GM13976 (cell line): Measurements from ENCODE around the gene AIFM3.

Experiments used
- DNase-seq: peaks from one replicate; pipeline ENCODE4 v3.0.0; 2012; ENCODE audit warnings: low spot score
- in situ Hi-C: fragments of 300-500 bp; cut with MboI; formaldehyde crosslinking; loops from one replicate; pipeline ENCODE4 v1.12.0; 2022; ENCODE audit warnings: low sequenced_read_pairs, mixed read lengths, inconsistent platforms; ENCODE audit not compliant: unreplicated experiment
- TF ChIP-seq, protein P1 (sequence below): IDR thresholded peaks from 2 replicates; pipeline ENCODE4 v1.5.1; 2012; ENCODE audit warnings: borderline replicate concordance, mild to moderate bottlenecking; ENCODE audit not compliant: insufficient read depth; ENCODE audit errors: extremely low read depth, missing control alignments, control extremely low read depth

Gene AIFM3, protein sequence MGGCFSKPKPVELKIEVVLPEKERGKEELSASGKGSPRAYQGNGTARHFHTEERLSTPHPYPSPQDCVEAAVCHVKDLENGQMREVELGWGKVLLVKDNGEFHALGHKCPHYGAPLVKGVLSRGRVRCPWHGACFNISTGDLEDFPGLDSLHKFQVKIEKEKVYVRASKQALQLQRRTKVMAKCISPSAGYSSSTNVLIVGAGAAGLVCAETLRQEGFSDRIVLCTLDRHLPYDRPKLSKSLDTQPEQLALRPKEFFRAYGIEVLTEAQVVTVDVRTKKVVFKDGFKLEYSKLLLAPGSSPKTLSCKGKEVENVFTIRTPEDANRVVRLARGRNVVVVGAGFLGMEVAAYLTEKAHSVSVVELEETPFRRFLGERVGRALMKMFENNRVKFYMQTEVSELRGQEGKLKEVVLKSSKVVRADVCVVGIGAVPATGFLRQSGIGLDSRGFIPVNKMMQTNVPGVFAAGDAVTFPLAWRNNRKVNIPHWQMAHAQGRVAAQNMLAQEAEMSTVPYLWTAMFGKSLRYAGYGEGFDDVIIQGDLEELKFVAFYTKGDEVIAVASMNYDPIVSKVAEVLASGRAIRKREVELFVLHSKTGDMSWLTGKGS

DNA sequence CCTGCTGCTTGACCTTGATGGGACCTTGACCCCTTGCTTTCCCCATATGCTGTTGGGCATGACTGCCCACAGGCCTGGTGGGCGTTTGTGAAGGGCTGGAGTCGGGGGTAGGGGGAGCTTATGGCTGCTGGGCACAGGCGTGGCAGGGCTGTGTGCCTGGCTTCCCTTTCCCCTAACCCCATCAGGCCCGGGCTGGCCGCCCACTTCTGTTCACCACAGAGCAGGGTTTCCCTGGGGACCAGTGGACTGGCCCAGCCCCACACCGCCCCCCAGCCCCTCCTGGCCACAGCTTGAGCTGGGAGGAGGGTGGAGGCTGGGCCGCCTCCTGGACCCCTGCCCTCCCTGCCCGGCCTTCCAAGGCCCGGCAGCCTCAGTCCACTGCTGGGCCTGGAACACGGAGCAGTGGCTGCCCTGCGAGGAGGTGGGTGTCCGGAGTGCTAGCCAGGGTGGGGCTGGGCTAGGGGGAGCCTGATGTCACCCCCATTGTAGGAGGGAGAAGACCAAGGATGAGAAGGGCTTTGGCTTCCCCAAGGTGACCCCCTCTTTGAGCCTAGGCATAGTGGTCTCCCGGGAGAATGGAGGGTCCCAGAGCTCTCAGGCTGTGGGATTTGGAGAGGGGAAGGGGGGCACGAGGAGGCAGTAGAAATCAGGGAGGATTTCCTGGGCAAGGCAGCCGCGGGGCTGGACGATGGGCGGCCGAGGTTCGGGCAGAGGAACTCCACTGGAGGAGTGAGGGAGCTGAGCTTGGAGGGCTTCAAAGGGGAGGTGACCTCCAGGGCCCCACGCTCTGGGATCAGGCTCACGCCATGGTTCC lies at the start of gene AIFM3:
TSS of gene AIFM3 (plus strand) at position 373 of the 814 bp plus-strand sequence. CDS start 690 bp downstream, outside the sequence.
- TF ChIP-seq, protein P1, sequence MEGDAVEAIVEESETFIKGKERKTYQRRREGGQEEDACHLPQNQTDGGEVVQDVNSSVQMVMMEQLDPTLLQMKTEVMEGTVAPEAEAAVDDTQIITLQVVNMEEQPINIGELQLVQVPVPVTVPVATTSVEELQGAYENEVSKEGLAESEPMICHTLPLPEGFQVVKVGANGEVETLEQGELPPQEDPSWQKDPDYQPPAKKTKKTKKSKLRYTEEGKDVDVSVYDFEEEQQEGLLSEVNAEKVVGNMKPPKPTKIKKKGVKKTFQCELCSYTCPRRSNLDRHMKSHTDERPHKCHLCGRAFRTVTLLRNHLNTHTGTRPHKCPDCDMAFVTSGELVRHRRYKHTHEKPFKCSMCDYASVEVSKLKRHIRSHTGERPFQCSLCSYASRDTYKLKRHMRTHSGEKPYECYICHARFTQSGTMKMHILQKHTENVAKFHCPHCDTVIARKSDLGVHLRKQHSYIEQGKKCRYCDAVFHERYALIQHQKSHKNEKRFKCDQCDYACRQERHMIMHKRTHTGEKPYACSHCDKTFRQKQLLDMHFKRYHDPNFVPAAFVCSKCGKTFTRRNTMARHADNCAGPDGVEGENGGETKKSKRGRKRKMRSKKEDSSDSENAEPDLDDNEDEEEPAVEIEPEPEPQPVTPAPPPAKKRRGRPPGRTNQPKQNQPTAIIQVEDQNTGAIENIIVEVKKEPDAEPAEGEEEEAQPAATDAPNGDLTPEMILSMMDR: no peak
- DNase-seq: no peak
- in situ Hi-C loops: no loop called here

DNA sequence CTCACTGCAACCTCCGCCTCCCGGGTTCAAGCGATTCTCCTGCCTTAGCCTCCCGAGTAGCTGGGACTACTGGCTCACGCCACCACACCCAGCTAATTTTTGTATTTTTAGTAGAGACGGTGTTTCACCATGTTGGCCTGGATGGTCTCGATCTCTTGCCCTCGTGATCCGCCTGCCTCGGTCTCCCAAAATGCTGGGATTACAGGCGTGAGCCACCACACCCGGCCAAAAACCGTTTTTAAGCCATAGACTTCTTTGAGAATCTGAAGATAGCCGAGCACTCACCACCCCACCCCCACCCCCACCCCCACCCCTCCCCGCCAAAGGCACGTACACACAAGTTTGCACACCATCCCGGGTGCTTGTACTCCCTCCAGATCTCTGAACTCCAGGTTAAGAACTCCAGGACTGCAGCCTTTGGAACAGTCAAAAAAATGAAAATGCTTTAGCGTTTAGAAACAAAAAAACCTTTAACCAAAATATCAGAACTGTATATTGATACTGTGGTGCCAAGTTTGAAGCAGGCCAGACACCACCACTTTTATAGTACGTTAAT lies 48.3 kb upstream of the AIFM3 start:
- in situ Hi-C loops: no loop called here
- TF ChIP-seq, protein P1: no peak
- DNase-seq: no peak

DNA sequence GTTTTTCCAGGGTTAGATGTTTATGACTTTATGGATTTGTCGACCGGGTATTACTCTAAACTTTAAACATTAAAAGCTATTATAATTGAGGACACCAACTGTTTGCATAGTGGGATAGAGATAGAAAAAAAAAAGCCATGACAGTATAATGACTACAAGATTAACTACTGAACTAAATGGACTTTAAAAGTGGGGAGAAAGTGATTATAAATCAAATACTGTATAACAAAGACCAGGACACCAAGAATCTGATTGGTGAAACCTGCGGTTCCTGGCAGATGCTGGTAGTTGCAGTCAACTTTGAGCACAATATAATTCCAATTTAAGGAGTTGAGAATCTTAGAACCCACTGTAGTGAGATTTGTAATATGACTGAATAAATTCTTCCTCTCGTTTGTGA lies 47.3 kb upstream of the AIFM3 start:
- in situ Hi-C loops: no loop called here
- TF ChIP-seq, protein P1: no peak
- no peak for DNase-seq

DNA sequence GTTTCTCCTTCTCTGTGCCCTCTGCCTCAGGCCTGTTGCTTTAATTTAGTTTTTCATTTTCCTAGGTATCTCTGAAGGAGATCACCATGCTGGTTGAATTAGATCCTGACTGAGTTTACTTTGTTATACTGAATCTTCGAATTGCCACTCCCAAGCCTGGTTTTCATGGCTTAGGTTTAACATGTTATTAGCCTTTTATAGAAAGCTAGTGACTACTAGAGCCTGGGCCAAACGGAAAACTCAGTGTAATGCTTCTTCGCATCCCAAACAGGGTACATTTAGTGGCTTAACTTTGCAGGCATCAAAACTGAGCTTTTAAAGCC lies 46.2 kb upstream of the AIFM3 start:
- in situ Hi-C loops: no loop called here
- TF ChIP-seq, protein P1: no peak
- no peak for DNase-seq

DNA sequence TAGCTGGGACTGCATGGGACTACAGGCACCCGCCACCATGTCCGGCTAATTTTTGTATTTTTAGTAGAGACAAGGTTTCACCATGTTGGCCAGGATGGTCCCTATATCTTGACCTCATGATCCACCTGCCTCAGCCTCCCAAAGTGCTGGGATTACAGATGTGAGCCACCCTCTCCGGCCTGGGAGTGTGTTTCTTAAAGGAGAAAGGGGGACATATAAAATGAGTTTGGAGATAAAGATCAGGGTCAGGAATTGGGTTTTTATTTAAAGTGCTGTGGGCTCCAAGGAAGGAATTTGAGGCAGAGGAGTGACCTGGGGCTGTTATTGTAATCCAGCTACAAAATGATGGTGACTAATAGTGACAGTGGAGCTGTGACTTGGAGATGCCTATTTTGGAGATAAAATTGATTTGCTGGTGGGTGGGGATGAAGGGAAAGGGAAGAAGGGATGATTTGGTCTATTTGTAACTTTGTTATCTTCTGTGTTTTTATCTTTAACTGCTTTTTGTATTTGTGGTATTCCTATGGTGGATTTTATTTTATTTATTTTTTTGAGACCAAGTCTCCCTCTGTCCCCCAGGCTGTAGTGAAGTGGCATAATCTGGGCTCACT lies 44.8 kb upstream of the AIFM3 start:
- in situ Hi-C loops: no loop called here
- DNase-seq: no peak
- TF ChIP-seq, protein P1: no peak

DNA sequence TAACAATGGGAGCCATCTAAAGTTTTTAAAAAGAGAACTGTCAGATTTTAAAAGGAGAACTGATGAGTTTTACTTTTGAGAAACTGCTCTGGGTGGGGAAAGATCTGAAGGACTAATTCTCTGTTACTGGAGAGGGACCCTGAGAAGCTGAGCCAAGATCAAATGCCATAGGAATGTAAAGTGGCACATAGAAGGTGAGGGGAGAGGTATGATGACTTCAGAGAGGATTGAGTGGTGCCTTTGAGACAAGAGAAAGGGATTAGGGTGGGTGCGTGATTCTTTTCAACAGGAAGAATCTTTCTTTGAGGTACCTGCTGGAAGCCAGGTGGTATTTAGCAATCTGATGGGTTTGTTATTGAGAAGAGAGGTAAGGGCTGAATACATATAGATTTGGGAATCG lies 40.8 kb upstream of the AIFM3 start:
- no peak for DNase-seq
- in situ Hi-C loops: no loop called here
- TF ChIP-seq, protein P1: no peak
